Stimulated activated CD8-positive, alpha-beta memory T cell treated with anti-CD3 and anti-CD28 coated beads, Interleukin-4, amount 100 ng/mL, for 1 hour (primary cell): ENCODE data around the gene BMPER.

Experiments
- DNase-seq, 2 donors: peaks; one replicate each; pipeline ENCODE4 v3.0.0-alpha.2; 2020; ENCODE audit warnings: low read depth in 2 of 2, low spot score in 1 of 2

Gene BMPER

DNA sequence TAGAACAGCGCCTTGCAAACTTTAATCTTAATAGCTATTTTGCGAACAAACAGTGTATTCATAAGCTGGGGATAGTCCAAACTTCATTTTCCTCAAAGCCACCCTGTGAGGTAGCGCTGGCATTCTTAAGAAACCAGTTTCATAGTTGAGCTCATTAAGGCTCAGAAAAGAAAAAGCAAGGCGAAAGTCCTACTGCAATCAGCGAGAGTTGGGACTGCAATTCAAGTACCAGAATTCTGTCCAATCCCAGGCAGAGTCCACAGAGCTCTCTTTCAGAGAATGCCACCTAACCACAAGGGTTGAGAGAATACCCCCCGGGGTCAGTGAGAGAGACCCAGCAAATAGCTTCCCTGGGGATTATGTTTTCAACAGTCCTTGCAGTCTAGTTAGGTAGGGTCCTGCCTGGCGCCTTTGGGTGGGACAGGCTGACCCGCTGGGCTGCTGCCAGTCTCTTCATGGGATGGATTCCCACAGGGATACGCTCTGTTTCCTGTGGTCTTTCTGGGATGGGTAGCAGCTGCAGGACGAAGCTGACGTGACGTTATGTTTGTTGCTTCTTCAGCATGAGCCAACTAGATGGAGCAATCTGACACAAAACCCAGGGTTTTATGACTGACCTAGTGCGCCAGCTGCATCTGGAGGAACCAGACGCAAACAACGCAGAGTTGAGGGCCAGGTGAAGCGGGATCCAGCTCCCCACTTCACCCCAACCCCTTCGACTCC is 16.0 kb downstream of the BMPER start:
- no peak for DNase-seq

DNA sequence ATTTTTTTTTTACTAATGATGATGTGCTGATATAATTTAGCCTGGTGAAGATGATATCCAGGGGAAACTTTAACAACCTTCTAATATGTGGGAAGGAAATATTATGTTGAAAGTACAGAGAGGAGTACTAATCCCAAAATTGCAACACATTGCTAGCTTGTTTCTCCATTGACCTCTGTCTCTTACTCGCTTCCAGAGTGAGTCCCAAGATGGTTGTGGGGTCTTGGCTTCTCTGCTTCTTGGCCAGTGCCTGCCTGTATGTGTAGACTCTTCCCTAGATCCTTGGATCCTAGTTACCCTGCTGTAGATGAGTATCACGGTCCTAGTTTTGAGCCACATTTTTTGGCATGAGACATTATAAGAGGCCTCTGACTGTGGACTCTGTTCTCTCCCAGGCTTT is 17.5 kb downstream of the BMPER start:
- no peak for DNase-seq

DNA sequence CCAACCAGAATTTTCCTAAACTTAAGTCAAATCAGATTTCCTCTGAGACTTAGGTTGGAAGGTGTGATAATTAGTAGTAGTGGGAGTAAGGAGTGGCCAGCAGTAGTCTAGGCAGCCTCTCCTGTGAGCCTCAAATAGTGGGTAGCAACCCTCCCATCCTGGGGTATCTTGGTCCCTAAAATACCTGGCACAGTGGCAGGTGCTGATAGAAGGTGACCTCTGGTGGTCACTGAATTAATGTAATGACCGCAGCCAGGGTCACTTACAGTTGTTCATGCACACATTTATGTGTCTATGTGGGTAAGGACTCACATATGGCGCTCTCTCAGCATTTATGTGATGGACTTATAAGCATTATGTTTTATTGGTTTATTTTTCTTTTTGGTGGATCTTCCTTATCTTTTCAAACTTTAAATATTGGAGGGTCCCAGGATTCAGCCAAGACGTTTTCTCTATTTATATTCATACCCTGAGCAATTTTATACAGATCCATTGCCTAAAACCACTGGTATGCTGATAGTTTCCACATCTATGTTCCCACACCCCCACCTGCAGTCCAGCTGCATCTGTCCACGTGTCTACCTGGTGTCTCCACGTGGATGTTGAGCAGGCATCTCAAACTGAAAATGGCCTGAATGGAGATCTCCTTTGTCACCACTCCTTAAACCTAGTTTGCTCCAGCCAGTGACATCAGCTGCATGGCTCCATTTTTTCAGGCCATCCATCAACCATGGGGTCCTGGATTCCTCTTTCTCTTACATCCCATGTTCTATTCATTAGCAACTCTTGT is 18.3 kb downstream of the BMPER start:
- no peak for DNase-seq

GRCh38 chr7:33926535-33926934 is 21.2 kb downstream of the BMPER start:
- no peak for DNase-seq

- DNase-seq: no peak
These were observed 23.6 kb downstream of the BMPER start for GRCh38 chr7:33928986-33929385.

- no peak for DNase-seq
These were observed 26.9 kb downstream of the BMPER start for GRCh38 chr7:33932221-33932620.

- DNase-seq: peak; percentile 14 to 25
These were observed 27.6 kb downstream of the BMPER start for GRCh38 chr7:33932832-33933468.

DNA sequence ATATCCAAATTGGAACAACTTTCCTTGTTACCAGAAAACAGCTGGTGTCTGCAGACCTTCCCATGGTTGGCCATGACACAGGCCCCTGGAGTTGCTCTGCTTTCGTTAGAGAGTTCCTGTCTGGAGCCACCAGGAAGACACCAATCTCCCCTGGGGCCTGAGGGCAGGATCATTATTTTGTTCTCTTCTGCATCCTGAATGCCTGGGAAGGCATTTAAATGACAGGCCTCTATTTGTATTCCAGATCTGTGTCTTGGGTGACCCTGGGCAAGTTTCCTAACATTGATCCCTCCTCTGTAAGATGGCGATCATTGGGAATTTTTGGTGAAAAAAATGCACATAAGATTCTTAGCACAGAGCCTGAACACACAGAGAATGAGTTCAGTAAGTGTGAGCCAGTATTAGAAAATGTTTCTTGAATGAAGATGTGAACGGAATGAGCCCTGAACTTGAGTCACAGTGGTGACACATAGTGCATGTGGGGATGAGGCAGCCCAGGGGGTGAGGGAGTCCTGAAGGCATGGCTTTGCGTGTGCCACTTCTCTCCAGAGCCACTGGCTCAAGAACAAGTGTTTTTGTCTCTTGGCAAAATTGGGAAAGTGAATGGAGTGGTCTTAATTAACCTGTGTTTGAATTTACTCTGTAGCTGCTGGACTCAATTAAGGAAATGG is 28.4 kb downstream of the BMPER start:
- DNase-seq: no peak

GRCh38 chr7:33934391-33934790 is 29.1 kb downstream of the BMPER start:
- no peak for DNase-seq

DNA sequence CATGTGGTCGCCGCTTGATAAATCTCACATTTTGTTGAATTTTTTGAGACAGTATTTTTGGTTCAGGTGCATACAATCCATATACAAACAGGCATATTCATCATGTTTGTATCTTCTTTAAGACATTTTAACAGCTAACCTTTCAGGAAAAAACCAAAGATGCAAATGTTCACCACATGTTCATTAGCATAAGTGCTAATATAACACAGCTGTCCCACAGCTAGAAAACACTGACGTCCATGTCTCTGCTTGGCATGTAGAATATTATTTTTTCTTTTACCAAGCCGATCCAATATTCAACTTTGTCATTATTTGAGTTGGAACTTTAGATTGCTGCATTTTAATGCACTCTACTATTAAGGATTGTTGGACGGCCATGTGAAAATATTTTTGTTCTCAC is 31.2 kb downstream of the BMPER start:
- DNase-seq: no peak

DNA sequence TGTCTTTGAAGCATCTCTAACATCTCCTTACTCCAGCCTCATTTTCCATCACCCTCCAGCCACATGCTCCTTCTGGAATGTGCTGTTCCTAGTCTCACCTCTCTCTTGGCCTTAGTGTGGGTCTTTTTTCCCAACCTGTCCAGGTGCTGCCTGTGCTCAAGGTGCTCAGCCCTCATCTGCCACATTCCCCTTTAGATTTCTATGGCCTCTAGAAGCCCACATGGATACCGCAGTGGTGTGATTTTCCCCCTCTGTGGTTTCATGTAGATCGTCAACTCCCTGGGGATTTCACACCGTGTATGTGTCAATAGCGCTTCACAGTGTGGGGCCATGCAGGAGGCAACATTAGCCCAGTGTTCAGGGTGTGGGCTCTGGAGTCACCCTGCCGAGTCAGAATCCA is 32.5 kb downstream of the BMPER start:
- DNase-seq: no peak

DNA sequence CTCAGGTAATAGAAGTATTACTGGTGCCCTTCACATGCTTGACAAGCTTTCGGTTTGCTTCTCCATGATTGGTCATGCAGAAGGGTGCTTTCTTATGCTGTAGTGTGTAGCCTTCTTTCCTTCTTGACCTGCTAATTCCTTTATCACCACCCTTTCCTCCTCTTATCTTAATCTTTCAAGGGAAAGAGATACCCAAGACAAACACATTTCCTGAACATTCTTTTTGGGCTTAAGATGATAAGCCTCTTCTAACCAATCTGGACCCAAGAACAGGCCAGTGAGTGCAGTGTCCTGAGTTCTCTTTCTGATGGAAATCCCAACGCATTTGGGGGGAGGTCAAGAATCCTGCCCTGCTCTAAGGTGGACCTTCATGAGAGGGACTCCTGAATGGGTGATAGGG is 33.8 kb downstream of the BMPER start:
- no peak for DNase-seq

DNA sequence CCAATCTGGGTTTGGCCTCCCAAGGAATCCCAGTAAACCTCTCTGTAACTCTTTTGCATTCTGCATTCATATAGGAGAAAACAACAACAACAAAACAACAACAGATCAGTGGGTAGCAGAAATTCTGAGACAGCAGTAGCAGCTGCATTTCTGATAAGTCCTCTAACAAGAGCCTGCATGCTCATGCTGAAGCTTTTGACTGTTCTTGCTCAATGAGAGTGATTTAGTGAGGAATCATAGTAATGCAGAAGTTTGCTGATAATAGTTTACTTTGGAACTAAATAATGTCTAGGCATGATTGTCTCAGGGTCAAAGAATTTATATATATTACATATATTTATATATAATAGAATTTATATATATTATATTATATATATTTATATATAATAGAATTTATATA is 35.2 kb downstream of the BMPER start:
- DNase-seq: no peak

DNA sequence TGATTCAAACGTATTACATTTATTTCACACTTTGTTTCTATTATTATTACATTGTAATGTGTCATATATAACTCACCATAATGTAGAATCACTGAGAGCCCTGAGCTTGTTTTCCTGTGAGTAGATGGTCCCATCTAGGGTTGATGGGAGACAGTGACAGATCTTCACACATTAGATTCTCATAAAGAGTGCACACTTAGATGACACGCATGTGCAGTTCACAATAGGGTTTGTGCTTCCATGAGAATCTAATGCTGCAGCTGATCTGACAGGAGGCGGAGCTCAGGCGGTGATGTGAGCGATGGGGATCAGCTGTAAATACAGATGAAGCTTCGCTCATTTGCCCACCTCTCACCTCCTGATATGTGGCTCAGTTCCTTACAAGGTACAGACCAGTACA is 36.1 kb downstream of the BMPER start:
- no peak for DNase-seq

- no peak for DNase-seq
These were observed 40.9 kb downstream of the BMPER start for GRCh38 chr7:33946094-33946699.

DNA sequence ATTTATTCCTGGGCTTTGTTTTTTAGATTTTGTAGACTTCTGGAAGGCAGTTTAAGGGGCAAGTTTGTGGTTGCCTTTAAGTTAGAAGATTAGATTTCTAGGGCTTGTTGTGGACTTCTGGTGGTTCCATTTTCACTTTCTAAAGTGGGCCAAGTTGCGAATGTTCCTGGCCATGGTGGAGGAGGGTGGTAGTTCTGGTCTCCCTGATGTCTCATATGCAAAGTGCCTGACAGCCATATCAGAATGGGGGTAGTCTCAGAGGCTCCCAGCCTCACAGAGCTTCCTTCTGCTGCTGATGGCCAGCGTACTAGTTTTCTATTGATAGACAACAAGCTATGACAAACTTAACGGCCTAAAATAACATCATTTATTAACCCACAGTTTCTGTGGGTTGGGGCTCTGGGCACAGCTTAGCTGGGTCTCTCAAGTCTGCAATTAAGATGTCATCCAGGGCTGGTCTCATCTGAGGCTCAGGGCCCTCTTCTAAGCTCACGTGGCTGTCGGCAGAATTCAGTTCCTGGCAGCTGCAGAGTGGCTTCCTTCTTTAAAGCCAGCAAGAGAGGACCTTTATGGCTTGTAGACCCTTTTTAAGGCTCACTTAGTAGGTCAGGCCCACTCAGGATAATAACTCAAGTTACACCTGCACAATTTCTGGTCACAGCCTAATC is 44.8 kb downstream of the BMPER start:
- DNase-seq: no peak

DNA sequence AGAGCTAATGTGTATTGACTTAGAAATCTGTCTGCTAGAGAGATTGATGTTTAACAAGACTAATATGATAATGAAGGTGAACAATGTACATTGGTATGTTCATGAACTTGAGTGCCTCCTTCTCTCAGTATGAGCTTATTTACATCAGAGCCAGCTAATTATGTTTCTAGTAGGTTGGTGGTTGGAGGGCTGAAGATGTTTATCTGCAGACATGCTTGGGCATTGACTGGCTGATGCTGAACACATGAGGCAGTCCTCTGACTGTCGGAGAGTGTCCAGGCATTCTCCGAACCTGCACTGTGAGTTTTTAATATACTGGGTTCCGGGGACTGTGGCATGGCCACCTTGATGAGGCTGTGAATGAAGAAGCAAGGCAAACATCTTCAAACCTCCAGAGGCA is 47.5 kb downstream of the BMPER start:
- DNase-seq: no peak

GRCh38 chr7:33958104-33958503 is 52.8 kb downstream of the BMPER start:
- DNase-seq: no peak

DNA sequence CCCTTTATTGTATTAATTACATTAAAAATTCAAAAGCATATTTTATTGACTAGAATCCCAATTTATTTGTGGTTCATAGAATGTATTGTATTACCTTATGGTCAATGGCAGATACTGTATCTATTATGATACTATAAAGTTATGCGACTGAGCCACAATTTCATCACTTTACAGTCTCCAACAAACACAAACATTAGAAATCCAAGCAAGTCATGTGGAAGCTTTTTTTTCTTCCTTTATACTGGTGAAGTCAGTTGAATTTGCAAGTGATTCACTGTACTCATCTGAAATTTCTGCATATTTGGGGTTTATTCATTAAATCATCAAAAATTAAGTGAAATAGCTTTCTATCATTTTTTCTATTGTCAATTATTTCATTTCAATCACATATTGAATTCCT is 54.3 kb downstream of the BMPER start:
- no peak for DNase-seq

- no peak for DNase-seq
These were observed 56.6 kb downstream of the BMPER start for GRCh38 chr7:33961948-33962347.
